Esophagus squamous epithelium (tissue), 5 donors: ENCODE measurements around the gene FLVCR1. TPM values are rescaled to one million over a fixed set of nuclear protein-coding genes. Genes with fewer than 3 reads are reported as not detected.
A peak's percentile ranks its signal among the peaks of the same experiment; 100 is the strongest.

Source experiments
- DNase-seq: peaks from one replicate; lab custom pipeline; 2025; lab: John Stamatoyannopoulos, UW
- H3K27ac ChIP-seq, 4 donors: fragments of 200-600 bp; sonication (generic); one replicate each; pipeline ENCODE4 v1.5.1; 2016 to 2019; ENCODE audit warnings: mild to moderate bottlenecking in 1 of 4
- H3K27me3 ChIP-seq, 4 donors: fragments of 200-600 bp; sonication (generic); 1 replicate in 3 of 4; 2 replicates in 1 of 4; pipeline versions ENCODE4 v1.5.1 to v1.6.0; 2017 to 2021; ENCODE audit warnings: antibody characterized with exemption in 1 of 4
- H3K36me3 ChIP-seq, 3 donors: fragments of 200-600 bp; sonication (generic); one replicate each; pipeline ENCODE4 v1.5.1; 2016 to 2019
- H3K4me1 ChIP-seq, 3 donors: fragments of 200-600 bp; sonication (generic); one replicate each; pipeline ENCODE4 v1.5.1; 2017 to 2019
- H3K4me3 ChIP-seq, 4 donors: fragments of 200-600 bp; sonication (generic); 1 replicate in 3 of 4; 2 replicates in 1 of 4; pipeline ENCODE4 v1.5.1; 2016 to 2019; ENCODE audit warnings: mild to moderate bottlenecking in 2 of 4, moderate library complexity in 1 of 4
- H3K9me3 ChIP-seq, 3 donors: fragments of 200-600 bp; sonication (generic); one replicate each; pipeline ENCODE4 v1.5.1; 2016 to 2019
- CTCF ChIP-seq, 6 experiments: fragments of 450-650 bp in 4 of 6; fragments of 200-600 bp in 2 of 6; sonication (generic) in 2 of 6; IDR thresholded peaks; one replicate each; pipeline ENCODE4 v1.5.1; 2016 to 2019; ENCODE audit warnings: antibody characterized with exemption in 6 of 6, mild to moderate bottlenecking in 4 of 6, moderate library complexity in 4 of 6
- POLR2A ChIP-seq, 4 donors: fragments of 450-650 bp; IDR thresholded peaks; one replicate each; pipeline ENCODE4 v1.6.1; 2017; ENCODE audit warnings: antibody characterized with exemption in 4 of 4, mild to moderate bottlenecking in 4 of 4, moderate library complexity in 3 of 4
- WGBS, 2 donors: methylation state at CpG; one replicate each; pipeline ENCODE4 v1.1.5; 2018; 5-methylcytosine and 5-hydroxymethylcytosine counted together
- intact Hi-C: fragments of 100-400 bp; cut with DNase I; formaldehyde crosslinking; loops from one replicate; pipeline ENCODE4 v1.15.0; 2022
- total RNA-seq, 4 donors: library from RNA; depleted of rRNA; stranded (reverse); fragments of >200 nt; gene quantifications; one replicate each; pipeline ENCODE4 v1.1.0, GENCODE V29; 2016
- donor health status: DM: yes; HTN: yes; CAD: no.

FLVCR1 gene
- total RNA-seq, 4 donors from 2014 or later = 2.4 to 8.0 (median 4.3) TPM

- intact Hi-C loops = no loop called here
- 37 to 69% methylated on average over 5 to 8 of the region's 13 CpGs for WGBS, 2 donors
These were observed 57.4 kb downstream of the FLVCR1 start for GRCh38 chr1:212915245-212916091.

GRCh38 chr1:212916481-212917133, 58.5 kb downstream of the FLVCR1 start:
- intact Hi-C loops = no loop called here
- Histone ChIP-seq H3K27ac (no peak overlapping the region), H3K27me3 (peaks cover 0 to 9% (median 0%) of the 10 kb centered on the region in 4 donors), H3K4me3 (peak overlapping the region in 1 of 4 donors; percentile 45), H3K4me1 (peaks cover 0 to 11% (median 0%) of the 10 kb centered on the region in 3 donors), H3K36me3 (no peaks in the 10 kb centered on the region), H3K9me3 (no peaks in the 10 kb centered on the region)
- WGBS, 2 donors = 18% methylated on average over 14 to 15 of the region's 23 CpGs
- DNase-seq = no peak
- TF ChIP-seq POLR2A (IDR thresholded peaks at IDR 0.05) (no peak), CTCF (IDR thresholded peaks at IDR 0.05) (no peak)

More at GRCh38 chr1:212915245-212916091, 57.4 kb downstream of the FLVCR1 start:
- no peak for DNase-seq
- Histone ChIP-seq H3K4me3 (no peak overlapping the region), H3K4me1 (peaks cover 0 to 11% (median 0%) of the 10 kb centered on the region in 3 donors), H3K9me3 (no peaks in the 10 kb centered on the region), H3K27ac (no peak overlapping the region), H3K27me3 (peaks cover 0 to 9% (median 0%) of the 10 kb centered on the region in 4 donors), H3K36me3 (no peaks in the 10 kb centered on the region)
- TF ChIP-seq POLR2A (IDR thresholded peaks at IDR 0.05) (no peak), CTCF (IDR thresholded peaks at IDR 0.05) (peak in 2 of 6 experiments; percentile 15 to 27)

GRCh38 chr1:212917134-212917485, 59.0 kb downstream of the FLVCR1 start:
- intact Hi-C loops = no loop called here
- H3K9me3 ChIP-seq = no peaks in the 10 kb centered on the region
- no peaks in the 10 kb centered on the region for H3K36me3 ChIP-seq
- H3K4me1 ChIP-seq = peaks cover 0 to 11% (median 0%) of the 10 kb centered on the region in 3 donors
- DNase-seq = no peak
- H3K27ac ChIP-seq = no peak overlapping the region
- 61 to 76% methylated on average over 8 to 9 of the region's 9 CpGs for WGBS, 2 donors
- peak overlapping the region in 1 of 4 donors; percentile 45 for H3K4me3 ChIP-seq
- no peak for TF ChIP-seq POLR2A (IDR thresholded peaks at IDR 0.05)
- TF ChIP-seq CTCF (IDR thresholded peaks at IDR 0.05) = no peak
- peaks cover 0 to 9% (median 0%) of the 10 kb centered on the region in 4 donors for H3K27me3 ChIP-seq

- Histone ChIP-seq H3K9me3 (no peaks in the 10 kb centered on the region), H3K27ac (no peak overlapping the region), H3K4me1 (peaks cover 0 to 11% (median 0%) of the 10 kb centered on the region in 3 donors), H3K4me3 (no peak overlapping the region), H3K36me3 (no peaks in the 10 kb centered on the region), H3K27me3 (peaks cover 0 to 9% (median 0%) of the 10 kb centered on the region in 4 donors)
- no peak for TF ChIP-seq CTCF (IDR thresholded peaks at IDR 0.05)
- no peak for TF ChIP-seq POLR2A (IDR thresholded peaks at IDR 0.05)
- intact Hi-C loops = no loop called here
- 78 to 85% methylated on average over 4 to 5 of the region's 5 CpGs for WGBS, 2 donors
- DNase-seq = no peak
These were observed 59.8 kb downstream of the FLVCR1 start for GRCh38 chr1:212917858-212918257.

GRCh38 chr1:212918824-212919223, 60.7 kb downstream of the FLVCR1 start:
- no peak overlapping the region for H3K4me3 ChIP-seq
- H3K9me3 ChIP-seq = no peaks in the 10 kb centered on the region
- TF ChIP-seq POLR2A (IDR thresholded peaks at IDR 0.05) = no peak
- no peak for TF ChIP-seq CTCF (IDR thresholded peaks at IDR 0.05)
- WGBS, 2 donors = 13 to 100% methylated on average over 1 to 2 of the region's 2 CpGs
- DNase-seq = no peak
- intact Hi-C loops = no loop called here
- H3K27ac ChIP-seq = no peak overlapping the region
- peaks cover 0 to 9% (median 0%) of the 10 kb centered on the region in 4 donors for H3K27me3 ChIP-seq
- H3K4me1 ChIP-seq = peaks cover 0 to 11% (median 0%) of the 10 kb centered on the region in 3 donors
- no peaks in the 10 kb centered on the region for H3K36me3 ChIP-seq
